Fibroblast of skin of left biceps (primary cell): ENCODE results near the gene LHFPL3.

Experiments used
- DNase-seq, 2 experiments: peaks; one replicate each; pipeline ENCODE4 v3.0.0-alpha.2; 2013; ENCODE audit warnings: low read depth in 2 of 2

The LHFPL3 gene

DNA sequence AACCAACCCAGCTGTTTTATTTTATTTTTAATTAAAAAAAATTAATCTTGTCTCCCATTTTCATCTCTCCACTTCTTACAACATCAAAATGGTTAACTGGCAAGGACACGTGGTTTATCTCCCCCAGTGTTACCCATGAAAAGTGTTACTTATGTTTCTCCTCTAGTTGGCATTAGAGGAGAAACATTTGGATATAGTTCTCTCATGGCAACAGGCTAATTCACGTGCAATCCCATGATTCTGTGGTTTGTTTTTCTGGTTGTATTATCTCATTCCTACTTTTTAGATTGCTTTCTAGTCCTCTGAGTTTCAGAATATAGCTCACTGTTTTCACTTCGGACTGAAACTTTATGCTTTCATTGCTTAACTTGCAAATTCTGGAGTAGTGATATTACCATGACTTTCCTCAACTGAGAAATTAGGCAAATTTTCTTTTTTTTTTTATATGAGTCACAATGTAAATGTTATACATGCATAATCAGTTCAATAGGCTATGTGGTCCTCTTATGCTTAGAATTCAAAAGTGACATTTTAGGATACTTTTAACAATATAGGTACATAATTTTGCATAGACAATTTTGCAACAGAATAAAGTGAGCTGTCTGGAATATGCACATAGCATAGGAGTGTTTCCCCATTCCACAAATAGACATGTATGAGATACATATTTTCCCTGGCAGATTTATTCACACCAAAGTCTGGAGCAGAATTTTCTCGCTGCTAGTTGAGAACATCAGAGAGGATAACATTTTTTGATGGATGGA is 43.0 kb downstream of the LHFPL3 start:
- DNase-seq, result no peak

DNA sequence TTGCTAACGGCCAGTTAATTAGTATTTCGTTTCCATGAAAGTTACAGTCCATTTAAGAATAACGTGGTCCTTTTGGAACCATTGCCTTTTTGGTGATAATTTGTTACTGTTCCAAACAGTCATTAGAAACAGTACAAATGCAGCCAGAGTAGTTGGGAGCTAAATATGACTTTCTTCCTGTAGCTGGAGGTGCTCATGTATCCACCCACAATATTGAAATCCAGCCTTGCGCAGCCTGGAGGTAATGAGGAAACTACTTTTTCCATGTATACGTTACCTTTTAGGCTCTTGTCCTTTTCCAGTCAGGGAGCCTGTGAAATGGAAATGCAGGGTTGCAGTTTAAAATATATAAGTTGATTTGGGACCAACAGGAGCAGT is 43.6 kb downstream of the LHFPL3 start:
- DNase-seq, result no peak

DNA sequence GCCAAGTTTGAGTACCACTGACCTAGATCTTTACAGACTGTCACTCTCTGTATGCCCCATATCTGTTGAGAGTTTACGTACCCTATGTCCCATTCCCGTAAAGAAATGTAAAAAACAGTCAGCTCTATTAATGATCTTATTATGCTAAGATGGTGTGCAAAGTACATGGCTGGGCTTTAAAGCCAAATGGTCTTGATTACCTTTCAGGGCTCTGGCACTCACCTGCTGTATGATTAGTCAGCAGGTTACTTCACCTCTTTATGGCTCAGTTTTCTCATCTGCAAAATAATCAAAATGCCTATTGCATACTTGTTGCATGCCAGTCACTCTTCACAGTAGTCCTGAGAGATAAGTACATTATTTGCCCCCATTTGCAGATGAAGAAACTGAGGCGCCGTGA is 54.2 kb downstream of the LHFPL3 start:
- no peak for DNase-seq

DNA sequence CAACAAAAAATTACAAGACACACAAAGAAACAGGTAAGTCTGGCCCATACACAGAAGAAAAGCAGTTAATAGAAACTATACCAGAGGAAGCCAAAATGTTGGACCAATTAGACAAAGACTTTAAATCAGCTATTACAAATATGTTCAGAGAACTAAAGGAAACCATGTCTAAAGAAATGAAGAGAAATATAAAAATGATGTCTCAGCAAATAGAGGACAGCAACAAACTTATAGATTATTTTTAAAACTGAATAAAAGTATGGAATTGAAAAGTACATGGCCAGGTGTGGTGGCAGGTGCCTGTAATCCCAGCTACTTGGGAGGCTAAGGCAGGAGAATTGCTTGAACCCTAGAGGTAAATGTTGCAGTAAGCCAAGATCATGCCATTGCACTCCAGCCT is 58.5 kb downstream of the LHFPL3 start:
- no peak for DNase-seq

DNA sequence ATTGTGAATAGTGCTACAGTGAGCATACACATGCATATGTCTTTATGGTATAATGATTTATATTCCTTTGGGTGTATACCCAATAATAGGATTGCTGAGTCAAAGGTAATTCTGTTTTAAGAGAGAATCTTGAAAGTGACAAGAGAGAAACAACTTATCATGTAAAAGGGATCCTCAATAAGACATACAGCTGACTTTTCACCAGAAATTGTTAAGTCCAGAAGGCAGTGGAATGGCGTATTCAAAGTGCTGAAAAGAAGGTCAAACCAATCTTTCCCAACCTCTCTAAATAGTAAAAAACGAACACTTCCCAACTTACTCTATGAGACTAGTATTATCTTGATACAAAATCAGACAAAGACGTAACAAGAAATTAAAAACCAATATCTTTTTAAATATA is 59.8 kb downstream of the LHFPL3 start:
- no peak for DNase-seq

DNA sequence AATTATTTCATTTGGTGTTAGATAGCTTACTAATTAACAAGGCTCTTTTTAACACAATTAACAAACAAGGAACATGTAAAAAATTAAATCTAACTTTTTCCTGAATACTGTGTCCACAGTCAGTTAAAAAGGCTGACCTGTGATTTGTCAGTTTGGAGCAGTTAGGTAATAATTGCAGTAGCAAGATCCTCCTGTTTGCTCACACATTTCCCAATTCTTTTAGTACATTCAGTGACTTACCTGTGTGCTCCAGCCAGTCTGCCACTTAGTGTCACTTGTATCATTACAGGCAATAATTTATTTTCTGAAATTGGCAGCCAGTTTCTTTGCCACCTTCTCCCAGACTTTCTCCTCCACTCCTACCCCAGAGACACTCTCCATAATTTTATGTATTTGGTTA is 66.8 kb downstream of the LHFPL3 start:
- DNase-seq, result no peak

DNA sequence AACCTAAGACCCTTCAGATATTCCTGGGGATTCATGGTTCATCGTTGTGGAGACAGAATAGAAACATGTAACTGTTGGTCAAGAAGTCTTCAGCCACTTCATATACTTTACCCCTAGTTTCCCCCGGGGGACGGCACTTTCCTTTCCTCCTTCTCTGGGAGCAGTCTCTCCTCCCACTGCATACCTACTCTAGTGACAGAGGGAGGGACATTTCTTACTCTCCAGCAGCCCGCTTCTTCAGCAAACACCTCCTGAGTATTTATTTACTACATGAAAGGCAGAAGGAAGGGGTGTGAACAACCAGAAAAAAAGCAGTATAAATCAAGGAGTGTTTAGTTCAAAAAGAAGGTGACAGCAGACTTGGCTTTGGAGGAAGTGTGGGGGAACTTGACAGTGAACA is 69.0 kb downstream of the LHFPL3 start:
- DNase-seq, result no peak

DNA sequence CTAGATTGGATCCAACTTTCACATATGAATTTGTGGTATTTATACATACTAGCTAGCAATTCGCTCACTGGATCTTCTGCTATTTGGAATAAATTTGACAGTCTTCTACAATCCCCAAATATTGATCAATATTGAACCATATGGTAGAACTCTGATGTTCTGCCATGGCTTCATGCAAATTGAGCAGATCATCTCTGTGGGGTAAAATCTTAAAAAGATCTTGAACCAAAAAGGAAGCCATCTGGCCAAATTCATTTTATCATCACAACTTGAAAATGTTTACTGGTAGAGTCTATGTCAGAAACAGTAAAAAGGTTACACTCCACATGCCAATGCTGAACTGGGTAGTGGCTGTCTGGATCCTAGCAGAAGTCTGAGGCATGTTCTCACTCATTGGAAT is 80.0 kb downstream of the LHFPL3 start:
- DNase-seq, result no peak

DNA sequence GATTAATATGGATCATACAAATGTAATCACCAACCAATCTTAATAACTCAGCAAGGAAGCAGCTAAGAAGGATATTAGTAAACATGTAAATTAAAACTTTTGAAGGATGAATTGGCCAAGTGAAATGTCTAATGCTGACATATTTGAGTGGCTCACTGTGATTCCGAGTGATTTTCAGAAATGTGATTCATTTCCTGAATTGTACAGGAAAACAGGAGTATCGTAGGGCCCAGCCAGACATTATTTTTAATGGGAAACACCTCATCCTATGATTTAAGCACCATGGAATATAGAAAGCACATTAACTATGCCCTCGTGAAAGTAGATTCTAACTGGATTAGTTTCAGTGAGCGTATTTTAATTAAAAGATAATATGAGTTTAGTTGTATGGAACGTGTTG is 82.3 kb downstream of the LHFPL3 start:
- no peak for DNase-seq

DNA sequence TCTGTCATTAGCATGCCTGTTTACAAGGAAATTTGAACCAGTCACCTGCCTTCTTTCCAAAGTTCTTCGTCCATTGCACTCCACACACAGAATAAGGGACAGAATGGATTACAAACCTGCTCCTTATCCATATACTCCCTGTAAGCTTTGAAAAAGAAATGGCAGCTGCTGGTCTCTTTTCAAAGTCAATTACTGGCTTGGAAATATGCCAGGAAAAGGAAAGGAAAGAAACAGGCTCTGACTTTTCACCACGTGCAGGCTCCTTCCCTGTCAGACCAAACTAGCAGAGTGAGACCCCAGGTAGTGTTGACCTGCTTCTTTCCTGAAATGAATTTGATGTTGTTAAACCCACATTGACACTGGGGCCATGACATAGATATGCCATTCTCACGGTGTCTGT is 84.5 kb downstream of the LHFPL3 start:
- DNase-seq, result no peak

DNA sequence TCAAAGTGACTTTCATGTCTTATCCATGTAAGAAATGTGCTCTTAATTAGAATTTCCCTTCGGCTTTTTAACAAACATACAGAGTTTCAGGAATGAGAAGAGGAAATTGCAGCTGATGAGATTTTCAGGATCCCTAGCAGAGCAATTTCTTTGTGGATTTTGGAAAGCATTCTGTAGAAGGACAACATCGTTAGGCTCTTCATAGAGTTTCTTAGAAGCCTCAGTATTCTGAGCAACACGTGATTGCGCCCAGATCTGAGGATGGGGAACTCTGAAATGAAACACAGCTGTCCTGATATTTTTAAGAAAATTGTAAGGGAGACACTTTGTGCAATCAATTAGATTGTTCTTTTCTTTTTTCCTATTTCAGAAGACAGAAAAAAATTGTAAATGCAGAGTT is 85.8 kb downstream of the LHFPL3 start:
- DNase-seq, result no peak

DNA sequence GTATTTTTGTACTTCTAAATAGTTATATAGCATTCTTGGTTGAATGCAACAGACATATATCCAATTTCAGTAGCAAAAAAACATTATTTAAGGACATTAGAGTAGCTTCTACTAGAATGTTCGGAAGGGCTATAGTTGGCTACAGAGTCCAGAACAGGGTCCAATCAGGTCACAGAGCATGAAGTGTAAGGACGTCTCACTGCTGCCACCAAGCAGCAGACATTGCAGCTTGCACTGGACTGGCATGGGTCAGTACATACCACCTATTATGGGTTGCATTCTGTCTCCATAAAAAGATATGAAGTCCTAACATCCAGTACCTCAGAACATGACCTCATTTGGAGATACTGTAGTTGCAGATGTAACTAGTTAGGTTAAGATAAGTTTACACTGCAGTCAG is 87.3 kb downstream of the LHFPL3 start:
- no peak for DNase-seq

DNA sequence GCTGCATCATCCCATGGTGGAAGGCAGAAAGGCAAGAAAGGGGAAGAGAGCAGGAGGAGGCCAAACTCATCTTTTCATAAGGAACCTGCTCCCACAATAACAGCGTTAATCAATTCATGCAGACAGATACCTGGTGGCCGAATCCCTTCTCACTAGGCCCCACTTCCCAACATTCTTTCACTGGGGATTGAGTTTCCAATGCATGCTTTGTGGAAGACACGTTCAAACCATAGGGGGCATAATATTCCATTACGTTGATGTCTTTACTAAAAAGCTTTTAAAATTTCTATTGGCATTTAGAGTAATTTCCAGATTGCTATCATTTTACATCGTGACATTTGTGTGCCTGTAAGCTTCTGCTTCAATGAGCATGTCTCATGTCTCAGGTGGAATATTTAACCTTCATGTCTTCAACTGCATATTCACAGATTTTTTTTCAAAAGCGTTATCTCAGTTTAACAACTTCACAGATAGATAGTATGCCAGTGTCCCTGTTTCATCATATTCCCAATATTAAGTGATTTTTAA is 88.5 kb downstream of the LHFPL3 start:
- no peak for DNase-seq

DNA sequence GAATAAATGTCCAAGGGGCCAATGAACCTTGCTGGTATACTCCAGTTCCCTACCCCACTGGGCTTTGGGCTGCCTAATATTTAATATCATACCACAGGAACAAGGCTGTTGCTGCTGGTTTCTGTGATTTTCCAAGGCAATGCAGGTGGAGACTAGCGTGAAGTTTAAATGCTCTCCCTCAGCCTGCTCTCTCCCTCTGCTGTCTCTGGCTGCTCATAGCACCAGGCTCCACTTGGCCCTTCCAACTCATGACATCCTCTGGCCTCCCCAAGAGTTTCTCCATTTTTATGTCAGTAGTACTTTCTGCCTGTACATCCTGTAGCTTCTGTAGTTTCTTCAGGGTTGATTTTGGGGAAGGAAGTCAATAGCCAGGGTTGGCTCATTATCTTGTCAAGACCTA is 103.5 kb downstream of the LHFPL3 start:
- no peak for DNase-seq

DNA sequence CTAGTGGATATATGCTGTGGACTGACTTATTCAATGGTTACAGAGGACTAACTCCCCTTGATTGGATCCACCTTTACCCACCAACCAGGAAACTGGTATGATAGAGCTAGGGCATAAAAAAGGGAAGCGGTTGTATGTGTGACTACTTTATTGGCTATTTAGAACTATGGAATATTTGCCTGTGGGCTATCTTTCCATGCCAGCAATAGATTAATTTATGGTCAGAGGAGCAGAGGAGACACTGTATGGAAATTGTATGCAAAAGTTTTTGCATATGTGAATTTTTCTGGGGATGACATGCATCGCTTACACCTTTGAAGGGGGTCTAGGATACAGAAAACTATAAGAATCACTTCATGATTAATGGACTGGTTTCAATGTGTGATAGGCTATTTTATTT is 105.7 kb downstream of the LHFPL3 start:
- DNase-seq, result no peak

DNA sequence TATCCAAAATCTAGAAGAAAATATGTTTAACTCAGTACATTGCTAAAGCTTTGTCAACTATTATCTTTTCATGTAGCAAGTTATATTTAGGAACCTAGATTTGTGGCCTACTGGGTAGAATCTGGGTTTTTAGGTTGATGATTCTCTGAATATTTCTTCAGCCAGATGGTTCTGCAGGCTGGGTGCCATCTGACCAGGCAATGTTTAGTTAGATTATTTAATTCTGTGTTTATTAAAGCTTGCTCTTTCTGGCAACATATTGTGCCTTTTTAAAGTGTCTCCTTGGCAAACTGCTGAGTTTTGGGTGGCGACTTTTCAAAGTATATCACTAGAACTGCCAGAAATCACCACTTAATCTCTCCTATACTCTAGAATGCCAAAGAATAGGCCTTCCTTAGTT is 114.1 kb downstream of the LHFPL3 start:
- no peak for DNase-seq

DNA sequence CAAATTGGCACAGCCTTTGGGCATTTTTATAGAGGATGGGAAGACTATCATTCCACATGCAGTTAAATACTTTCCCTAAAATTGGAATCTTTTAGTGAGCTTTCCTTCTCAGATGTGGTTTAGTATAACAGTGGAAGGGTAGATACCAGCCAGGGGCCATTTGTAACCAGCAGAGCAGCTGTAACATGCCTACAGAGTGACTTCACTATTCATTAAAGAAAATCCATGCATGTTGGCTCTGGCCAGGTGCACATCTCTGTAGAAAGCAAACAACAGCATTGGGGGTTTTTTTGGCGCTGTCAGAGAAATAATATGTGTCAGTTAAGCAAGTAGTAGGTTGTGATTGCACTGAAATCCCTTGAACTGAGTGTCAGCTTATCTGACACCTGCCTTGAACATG is 115.6 kb downstream of the LHFPL3 start:
- no peak for DNase-seq

DNA sequence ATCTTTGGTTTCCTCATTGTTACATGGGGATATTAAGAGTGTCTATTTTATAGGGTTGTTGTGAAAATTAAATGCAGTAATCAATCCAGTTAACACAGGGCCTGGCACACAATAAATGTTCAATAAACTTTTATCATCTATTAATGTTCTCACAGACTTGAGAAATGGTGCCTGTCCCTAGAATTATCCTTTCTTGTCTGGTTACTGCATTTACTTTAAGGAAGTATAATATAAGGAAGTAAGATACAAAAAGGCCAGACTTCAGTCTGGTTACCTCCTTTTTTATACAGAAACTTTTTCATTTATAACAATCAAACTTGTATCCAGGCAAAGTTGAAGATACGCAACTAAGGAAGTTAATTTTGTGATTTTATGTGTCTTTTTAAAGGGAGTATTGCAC is 117.0 kb downstream of the LHFPL3 start:
- DNase-seq, result no peak

DNA sequence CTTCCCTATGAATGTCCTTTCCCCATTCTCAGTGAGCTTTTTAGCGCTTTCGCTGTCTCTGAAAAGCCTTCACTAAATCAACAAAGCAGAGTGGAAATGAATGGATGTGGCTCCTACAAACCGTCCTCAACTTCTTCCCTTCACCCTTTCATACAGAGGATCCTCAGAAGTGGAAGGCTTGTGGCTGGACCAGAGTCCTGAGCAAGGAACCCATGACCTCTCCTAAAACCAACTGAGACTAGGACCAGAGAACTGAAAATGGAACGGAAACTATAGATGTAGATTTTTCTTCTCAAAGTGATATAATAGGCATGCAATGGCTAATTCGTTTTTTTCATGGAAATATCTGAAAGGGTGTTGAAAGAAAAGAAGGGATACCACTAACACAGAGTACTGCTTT is 122.5 kb downstream of the LHFPL3 start:
- no peak for DNase-seq

DNA sequence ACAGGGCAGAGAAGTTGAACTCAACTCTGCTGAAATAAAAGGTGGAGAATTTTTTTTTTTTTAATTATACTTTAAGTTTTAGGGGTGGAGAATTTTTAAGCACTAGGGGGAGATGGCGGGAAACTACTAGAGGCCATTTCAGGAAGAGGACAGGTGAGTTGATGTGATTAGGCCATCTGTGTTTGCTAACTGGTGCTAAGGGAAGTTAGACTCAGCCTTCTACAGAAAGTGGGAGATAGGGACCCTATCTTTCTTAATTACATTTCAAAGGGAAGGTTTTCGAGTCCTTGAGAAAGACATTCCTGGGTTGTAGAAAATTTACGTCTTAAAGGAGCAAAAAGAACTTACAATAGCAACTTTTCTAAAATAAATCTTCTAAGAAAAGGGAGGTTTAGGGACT is 124.8 kb downstream of the LHFPL3 start:
- DNase-seq, result no peak

DNA sequence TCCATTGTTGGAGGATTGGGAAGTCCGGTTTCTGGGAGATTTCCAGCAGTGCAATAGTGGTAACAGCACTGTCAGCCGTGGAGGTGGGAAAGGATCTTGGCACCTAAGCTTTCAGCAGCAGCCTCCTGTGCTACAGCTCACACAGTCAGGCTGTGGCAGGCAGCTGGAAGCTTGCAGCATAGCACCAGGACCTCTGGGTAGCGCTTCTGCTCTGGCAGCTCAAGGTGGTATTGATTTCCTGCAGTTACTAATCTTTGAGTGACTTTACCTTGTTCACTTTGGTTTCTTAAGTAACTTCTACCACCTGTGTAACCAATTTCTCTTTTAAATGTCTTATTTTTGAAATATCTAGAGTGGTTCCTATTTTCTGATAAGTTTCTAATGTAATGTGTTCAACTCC is 130.5 kb downstream of the LHFPL3 start:
- DNase-seq, result no peak

DNA sequence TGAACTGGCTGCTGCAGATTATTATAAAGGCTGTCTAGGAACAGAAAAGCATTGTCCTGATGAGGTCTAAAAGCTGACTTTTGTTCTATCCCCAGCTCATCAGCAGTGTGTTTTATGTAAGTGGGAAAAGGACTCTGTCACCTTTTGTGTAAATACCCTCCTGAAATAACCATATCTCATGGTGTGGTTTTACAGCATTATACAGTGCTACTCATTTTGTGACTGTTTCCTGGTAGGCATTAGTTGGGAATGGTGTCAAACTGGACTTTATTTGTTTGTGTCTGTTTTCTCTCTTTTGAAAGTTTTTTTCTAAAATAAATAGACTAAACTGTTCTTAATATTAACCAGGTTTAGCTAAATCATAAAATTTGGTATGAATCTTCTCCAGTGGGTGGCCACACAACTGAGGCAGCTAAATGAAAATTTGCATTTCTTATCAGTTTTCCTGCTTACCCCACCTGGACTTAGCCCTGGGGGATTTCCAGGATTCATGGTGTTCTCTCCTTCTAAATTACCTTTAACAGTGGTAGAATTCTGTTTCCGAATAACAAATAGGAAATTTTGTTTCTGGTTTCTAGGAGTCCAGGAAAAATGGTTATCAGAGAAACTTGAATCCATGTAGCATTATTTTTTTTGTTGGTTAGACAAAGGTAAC is 140.9 kb downstream of the LHFPL3 start:
- DNase-seq, result no peak

DNA sequence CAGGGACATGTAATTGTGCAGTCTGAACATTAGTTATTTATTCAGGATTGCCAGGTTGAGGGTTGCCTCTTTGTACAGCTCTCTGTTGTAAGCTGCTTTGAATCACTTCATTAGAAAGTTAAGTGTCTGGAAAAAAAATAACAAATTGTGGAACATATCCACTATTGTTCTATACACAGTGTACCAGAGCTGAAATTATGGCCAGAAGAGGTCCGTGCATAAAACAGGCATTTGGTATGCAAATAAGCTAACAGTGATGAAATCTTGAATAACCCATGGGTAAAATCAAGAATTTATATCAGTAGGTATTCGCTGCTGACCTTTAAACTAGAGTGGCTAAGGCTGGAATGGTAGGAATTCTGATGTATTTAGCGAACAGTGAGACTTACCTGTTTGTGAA is 152.1 kb downstream of the LHFPL3 start:
- no peak for DNase-seq
